GM19193 (cell line): ENCODE measurements around the gene GM2A.

Experiments used
- POLR2A ChIP-seq: IDR thresholded peaks from 4 replicates; pipeline ENCODE4 v1.6.1; 2011; ENCODE audit not compliant: insufficient read depth, insufficient read length; ENCODE audit errors: extremely low read depth

The GM2A gene

DNA sequence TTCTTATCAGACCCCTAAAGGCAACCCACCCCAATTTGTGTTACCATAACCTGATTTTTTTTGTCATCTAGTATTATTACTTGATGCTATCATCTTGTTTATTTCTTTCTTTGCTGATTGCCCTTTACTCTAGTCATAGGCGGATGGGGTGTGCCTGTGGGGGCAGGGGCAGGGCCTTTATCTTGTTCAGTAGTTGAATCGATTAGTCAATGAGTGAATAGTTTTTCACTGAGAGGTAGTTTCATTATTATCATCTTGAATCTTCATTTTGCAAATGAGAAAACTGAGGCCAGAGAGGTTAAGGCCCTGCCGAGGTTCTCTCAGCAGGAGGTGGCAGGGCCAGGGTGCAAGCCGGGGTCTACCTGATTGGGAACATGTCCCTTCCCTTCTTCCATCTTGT, 9.4 kb upstream of the GM2A start:
- TF ChIP-seq POLR2A = no peak

DNA sequence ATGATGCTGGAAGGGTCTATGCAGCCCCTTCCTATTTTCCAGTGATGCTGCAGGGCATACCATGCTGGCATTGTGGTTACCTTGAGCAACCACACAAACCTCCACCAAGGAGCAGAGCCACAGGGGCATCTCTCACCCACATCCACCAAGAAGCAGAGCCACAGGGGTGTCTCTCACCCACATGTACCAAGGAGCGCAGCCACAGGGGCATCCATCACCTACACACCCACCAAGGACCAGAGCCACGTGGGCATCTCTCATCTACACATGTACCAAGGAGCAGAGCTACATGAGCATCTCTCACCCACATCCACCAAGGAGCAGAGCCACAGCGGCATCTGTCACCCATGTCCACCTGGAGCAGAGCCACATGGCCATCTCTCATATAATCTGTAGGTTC, 8.8 kb upstream of the GM2A start:
- no peak for TF ChIP-seq POLR2A

DNA sequence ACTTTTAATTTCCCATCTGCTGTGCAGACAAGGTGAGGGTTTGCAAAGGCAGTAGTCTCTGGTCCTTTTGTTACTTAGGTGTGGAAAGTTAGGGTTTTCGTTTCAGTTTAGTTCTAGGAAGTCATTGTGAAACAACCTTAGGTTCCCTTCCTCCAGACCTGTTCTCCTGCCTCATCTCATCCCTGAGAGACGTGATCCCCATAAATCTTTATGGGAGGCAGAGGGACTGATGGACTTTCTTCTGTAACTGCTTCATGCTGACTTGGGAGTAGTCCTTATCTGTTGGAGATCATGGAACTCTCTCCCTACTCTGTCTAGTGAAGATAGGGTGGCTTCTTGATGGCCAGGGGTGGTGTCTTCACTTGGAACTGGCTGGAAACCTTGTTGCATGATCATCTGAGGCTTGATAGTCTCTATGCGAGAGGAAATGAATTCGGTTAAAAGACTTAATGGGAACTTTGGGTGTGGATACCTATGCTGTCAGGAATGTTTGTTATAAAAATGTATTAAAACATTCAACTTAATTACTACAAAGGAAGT, 7.2 kb upstream of the GM2A start:
- no peak for TF ChIP-seq POLR2A

DNA sequence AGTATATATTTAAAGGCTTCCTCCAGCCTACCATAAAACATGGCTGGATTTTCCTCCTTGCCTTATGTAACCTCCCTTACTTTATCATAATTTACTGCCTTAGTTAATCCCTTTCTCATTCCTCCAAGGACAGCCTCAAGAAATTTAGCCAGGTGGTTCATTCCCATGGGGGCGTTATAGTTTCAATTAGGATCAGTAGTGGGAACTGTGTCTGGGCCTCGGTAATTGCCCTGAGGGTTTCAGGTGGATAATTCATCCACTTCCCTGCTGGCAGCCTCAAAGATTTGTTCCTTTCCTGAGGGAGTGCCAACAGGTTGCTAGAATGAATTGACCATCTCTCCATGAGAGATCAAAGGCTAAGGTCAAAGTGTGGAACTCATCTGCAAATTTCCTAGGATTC, 4.3 kb upstream of the GM2A start:
- no peak for TF ChIP-seq POLR2A

DNA sequence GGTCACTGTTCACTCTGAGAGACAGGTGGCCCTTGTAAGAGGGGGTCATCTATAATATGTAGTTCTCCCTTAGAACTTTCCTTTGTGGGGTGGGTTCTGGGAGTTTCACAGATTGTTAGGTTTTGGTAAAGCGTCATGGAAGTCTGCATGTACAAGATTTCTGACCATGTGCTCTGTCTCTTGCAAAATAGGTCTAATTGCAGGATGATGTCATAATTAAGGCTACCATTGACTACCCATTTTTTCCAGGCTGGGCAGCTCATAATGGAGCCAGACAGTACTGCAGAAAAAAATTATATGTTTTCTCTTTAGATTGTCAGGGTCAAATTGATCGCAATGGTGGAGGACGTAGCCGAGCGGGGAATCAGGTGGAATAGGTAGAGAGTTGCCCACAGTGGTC, 3.7 kb upstream of the GM2A start:
- TF ChIP-seq POLR2A = no peak

DNA sequence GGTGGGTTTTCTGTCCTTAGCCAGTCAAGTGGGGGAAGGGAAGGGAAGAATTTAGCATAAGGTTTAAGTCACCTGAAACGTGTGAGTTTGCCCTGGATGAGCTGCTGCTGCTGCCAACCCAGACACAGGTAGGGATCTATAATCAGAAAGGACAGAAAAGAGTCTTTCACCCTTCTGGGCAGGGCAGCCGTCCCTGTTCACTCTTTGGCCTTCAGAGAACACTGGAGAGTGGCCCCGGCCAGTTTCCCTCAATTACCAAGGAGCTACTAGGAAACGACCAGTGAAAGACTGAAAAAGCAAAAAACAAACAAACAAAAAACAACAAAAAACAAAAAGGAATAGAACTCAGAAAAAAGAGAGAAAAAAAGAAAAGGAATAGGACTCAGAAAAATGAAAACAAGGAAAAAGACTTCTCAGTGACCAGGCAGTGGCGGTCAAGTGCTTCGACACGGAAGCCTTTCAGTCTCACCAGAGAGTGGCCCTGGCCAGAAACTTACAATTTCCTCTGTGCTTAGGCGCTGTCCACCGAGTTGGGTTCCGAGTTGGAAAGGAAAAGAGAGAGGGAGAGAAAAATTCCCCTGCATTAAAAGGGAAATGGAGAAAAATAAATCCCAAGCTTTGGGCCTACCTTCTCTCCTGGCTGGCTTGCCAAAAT, 2.5 kb upstream of the GM2A start:
- no peak for TF ChIP-seq POLR2A

DNA sequence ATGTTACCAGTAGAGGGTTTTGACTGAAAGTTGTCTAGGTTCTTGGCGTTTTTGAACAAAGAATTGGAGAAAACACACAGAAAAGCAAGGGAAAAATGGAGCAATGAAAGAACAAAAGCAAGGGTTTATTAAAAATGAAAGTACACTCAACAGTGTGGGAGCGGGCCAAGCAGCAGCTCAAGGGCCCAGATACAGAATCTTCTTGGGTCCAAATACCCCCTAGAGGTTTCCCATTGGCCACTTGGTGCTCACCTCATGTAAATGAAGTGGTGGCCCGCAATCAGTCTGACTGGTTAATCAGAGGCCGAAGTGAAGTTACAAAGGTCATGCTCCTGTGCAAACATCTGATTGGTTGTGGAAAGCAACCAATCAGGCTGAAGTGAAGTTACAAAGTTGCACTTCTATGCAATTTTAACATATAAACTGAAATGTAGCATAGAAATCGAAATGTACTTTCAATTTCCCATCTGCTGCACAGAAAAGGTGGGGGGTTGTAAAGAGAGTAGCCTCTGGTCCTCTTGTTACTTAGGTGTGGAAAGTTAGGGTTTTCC, 1.9 kb upstream of the GM2A start:
- no peak for TF ChIP-seq POLR2A

DNA sequence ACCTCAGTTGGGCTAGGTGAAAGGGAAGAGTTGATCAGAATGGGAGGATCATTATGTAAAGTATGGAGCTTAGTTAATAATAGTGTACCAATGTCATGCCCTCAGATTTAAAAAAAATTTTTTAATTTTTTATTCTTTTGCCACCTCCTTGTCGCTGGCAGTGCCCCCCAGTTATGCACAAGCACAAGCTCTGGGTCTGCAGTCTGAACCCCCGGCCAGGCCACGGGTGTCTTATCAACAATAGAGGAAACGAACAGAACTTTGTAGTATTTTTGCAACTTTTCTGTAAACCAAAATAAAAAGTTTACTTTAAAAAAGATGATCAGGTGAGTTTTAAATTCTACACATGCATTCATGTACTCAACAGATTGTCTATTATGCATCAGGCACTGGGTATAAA, 1.4 kb upstream of the GM2A start:
- no peak for TF ChIP-seq POLR2A

DNA sequence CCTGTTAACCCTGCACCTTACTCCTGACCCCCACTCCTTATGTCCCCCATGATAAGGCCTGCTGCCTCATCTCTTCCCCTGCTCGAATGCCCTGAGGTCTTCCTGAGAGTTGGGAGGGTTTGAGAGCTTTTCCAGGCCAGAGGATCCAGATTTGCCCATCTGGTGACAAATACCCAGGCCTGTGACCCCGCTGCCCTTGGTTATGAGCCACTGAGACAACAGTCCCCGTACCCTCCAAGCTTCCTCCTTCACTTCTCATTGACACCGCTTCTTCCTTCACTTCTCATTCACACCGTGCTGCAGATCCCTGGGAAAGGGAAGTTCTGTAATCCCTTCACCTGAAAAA, 593 bp downstream of the GM2A start:
- TF ChIP-seq POLR2A = no peak

DNA sequence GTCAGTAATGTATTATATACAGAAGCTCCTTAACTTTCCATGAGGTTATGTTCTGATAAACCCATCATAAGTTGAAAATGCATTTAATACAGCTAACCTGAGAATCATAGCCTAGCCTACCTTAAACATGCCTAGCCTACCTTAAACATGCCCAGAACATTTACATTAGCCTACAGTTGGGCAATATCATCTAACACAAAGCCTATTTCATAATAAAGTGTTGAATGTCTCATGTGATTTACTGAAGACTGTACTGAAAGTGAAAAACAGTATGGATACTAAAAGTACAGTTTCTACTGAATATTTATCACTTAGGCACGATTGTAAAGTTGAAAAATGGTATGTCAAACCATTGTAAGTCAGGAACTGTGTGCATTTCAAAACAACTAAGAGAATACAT, 1.6 kb downstream of the GM2A start:
- no peak for TF ChIP-seq POLR2A

DNA sequence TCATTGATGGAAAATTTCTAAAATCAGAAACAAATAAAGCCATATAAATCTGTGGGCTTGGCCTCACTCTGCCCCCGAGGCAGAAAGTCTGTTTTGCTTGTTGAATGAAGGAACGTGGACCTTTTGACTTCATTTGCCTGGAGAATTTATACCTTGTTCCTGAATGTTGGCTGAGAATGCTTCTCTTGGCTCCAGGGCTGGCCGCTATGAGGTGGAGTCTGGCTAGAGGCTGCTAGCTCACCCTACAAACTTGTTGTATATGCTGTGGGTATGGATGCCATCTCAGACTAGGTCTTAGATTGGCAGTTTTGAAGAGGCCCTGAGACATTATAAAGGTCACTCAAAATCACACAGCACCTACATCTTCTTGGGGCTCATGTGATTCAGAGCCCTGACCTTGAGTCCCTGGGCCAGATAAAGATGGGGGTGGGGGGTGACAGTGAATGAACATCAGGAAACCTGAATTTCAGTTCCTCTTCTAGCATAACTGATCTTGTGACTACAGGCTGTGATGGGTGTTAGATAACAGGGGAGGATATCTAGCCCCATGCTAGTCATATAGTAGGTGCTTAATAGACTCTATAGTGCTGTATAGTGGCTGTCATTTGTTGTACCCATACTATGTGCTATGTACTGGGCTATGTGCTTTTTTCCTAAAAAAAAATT, 2.8 kb downstream of the GM2A start:
- no peak for TF ChIP-seq POLR2A

DNA sequence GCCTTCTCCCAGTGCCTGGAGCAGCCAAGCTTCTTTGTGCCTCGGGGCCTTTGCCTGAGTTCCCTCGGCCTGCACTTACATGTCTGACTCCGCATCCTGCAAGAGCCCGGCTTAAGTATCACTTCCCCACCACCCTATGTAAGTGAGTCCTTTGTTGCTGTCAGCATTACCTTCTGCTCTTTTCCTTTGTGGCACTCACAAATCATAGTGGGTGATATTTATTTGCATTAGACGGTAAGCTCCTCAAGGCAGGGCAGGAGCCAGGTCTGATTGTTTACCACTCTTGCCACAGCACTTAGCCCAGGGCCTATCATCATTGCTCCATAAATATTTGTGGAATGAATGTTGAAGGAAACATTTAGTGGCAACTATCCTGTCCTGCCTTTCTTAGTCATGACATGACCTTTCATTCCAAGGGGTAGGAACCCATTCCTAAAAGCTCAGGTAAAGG, 4.8 kb downstream of the GM2A start:
- TF ChIP-seq POLR2A = peak; percentile 45

DNA sequence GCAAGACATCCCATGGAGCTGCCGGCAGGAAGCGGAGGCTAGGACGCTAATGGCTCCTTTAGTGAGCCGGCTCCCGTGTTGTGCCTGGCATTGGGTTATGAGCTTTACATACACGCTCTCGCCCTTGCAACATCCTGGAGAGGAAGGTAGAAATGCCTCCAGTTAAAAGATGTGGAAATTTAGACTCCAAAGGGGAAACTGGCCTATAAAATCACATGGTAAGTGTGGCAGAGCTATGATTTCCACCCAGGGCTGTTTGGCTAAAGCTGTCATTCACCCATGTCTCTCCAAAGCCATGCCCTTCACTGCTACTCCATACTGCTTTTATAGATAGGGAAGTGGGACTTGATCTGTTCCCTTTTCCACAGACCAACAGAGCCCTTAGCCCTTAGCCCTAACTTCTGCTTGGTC, 5.2 kb downstream of the GM2A start:
- TF ChIP-seq POLR2A = no peak

DNA sequence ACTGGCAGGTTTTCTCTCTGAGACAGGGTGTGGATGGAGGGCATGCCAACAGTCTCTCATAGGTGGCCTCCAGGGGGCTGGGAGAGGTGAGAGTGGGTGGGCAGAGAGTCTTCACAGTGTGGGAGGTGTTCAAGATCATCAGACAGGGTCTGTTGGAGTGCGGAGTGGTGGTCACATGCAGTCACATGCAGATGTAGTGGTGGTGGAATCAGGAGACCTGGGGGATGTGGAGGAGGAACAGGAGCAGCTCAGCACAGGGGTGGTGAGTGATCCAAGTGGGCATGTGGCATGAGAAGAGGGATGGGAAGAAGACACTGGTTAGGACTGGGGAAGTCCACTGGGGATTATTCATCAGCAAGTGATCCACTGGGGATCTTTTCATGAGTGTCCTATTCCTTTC, 5.8 kb downstream of the GM2A start:
- no peak for TF ChIP-seq POLR2A

DNA sequence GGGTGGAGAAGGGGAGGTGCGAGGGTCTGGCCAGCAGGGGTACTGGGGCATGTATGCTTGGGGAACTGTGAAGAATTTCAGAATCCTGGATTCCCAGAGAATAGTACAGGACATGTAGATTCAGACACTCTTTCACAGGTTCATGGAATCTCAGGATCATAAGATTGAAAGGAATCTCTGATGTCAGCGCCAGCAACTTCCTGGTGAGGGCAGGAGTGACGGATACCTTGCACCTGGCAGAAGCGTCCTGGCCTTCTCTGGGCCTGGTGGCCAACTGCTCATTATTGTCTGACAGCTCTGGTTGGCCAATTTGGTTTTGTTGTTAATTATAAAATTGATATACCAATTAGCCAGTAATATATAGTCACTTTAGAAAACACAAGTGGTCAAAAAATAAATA, 6.9 kb downstream of the GM2A start:
- TF ChIP-seq POLR2A = no peak

DNA sequence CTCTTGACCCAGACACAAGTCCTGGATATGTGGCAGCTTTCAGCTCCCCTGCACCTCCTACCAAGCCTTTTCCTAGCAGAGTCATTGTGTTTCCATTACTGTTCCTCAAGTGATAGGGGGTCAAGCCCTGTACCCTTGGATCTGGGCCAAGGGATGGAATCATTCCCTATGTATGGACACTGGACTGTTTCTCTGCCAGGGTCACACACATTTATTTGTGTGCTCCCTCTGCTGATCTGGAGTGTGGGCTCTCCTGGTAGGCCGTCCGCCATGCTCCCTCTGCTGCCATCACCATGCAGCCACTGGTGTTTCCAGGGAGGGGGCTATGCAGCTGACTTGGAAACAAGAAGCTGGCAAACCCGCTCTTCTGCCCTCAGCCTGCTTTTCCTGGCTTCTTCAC, 9.5 kb downstream of the GM2A start:
- no peak for TF ChIP-seq POLR2A
